ENCODE results near the gene TRMT2B. TPM values are rescaled to one million over a fixed set of nuclear protein-coding genes. Genes with fewer than 3 reads are reported as not detected.
A peak's percentile ranks its signal among the peaks of the same experiment; 100 is the strongest.

The TRMT2B gene
- total RNA-seq, 1 experiment from 2014 or later, result 13.7 TPM

GRCh38 chrX:101080326-101081124, 28.6 kb upstream of the TRMT2B start:
- Histone ChIP-seq H3T11ph (ENCODE audit: low read length) (no peak overlapping the region), H3K79me2 (ENCODE audit: insufficient read depth, low read length) (no peaks in the 10 kb centered on the region), H3K27me3 (ENCODE audit: insufficient read depth, low read length) (no peaks in the 10 kb centered on the region; the same call in 1 of the 2 replicates), H3K4ac (ENCODE audit: low read depth, low read length) (no peak overlapping the region), H3K18ac (ENCODE audit: insufficient read length, low read depth, low read length) (no peak overlapping the region), H4K91ac (ENCODE audit: insufficient read length, low read depth, low read length) (no peak overlapping the region), H4K20me1 (ENCODE audit: control insufficient read depth, insufficient read depth, insufficient read length) (no peaks in the 10 kb centered on the region), H4K5ac (ENCODE audit: insufficient read length, low read depth, low read length) (no peak overlapping the region), H3K23me2 (ENCODE audit: insufficient read length, low read depth, low read length, poor library complexity, severe bottlenecking) (peaks cover 9% of the 10 kb centered on the region), H3K4me2 (ENCODE audit: insufficient read depth, insufficient read length, low read length) (peak overlapping the region; percentile 72), H2BK15ac (ENCODE audit: low read depth, low read length) (no peak overlapping the region), H2BK120ac (ENCODE audit: low read depth, low read length, poor library complexity, severe bottlenecking) (no peak overlapping the region), H3K9me3 (ENCODE audit: control insufficient read depth, low read depth, low read length) (peaks cover 28% of the 10 kb centered on the region), H2AK5ac (ENCODE audit: insufficient read length, low read length) (no peak overlapping the region), H2BK5ac (ENCODE audit: insufficient read length, low read length) (no peak overlapping the region), H2BK12ac (ENCODE audit: insufficient read length, low read depth, low read length) (no peak overlapping the region), H3K56ac (ENCODE audit: insufficient read length, low read depth, low read length) (no peak overlapping the region), H3K9ac (ENCODE audit: extremely low read depth, insufficient read length, low read length) (no peak overlapping the region), H3K14ac (ENCODE audit: insufficient read depth, low read length) (no peak overlapping the region), H3K27ac (ENCODE audit: insufficient read length, low read depth, low read length) (no peak overlapping the region), H2AFZ (ENCODE audit: low read length) (no peak overlapping the region), H3K4me1 (ENCODE audit: insufficient read depth, low read length) (no peaks in the 10 kb centered on the region), H3K79me1 (ENCODE audit: insufficient read depth, low read depth, low read length, poor library complexity, severe bottlenecking) (no peaks in the 10 kb centered on the region), H4K8ac (replicated peaks; ENCODE audit: insufficient read length, low read depth, low read length) (no peak overlapping the region), H2BK20ac (ENCODE audit: low read depth, low read length, poor library complexity, severe bottlenecking) (no peak overlapping the region), H3K23ac (ENCODE audit: insufficient read length, low read depth, low read length) (no peak overlapping the region)
- H3K4me3 Mint-ChIP-seq, result peak overlapping the region in 1 of 2 experiments; percentile 29; a peak in 2 of 5 replicates
- no peak for DNase-seq
- TF ChIP-seq, protein P1, sequence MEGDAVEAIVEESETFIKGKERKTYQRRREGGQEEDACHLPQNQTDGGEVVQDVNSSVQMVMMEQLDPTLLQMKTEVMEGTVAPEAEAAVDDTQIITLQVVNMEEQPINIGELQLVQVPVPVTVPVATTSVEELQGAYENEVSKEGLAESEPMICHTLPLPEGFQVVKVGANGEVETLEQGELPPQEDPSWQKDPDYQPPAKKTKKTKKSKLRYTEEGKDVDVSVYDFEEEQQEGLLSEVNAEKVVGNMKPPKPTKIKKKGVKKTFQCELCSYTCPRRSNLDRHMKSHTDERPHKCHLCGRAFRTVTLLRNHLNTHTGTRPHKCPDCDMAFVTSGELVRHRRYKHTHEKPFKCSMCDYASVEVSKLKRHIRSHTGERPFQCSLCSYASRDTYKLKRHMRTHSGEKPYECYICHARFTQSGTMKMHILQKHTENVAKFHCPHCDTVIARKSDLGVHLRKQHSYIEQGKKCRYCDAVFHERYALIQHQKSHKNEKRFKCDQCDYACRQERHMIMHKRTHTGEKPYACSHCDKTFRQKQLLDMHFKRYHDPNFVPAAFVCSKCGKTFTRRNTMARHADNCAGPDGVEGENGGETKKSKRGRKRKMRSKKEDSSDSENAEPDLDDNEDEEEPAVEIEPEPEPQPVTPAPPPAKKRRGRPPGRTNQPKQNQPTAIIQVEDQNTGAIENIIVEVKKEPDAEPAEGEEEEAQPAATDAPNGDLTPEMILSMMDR (conservative IDR thresholded peaks at IDR 0.05), result no peak
- peaks cover 58 to 60% of the 10 kb centered on the region in 2 experiments for H3K9me3 Mint-ChIP-seq
- peaks cover 10% of the 10 kb centered on the region for H3K27me3 Mint-ChIP-seq (ENCODE audit: low read depth)
- H3K27ac Mint-ChIP-seq, result no peak overlapping the region
- peaks cover 14 to 17% of the 10 kb centered on the region in 2 experiments for H3K4me1 Mint-ChIP-seq
- H3K36me3 Mint-ChIP-seq (ENCODE audit: insufficient read depth in 1 of 3, low read depth in 3 of 3), result no peaks in the 10 kb centered on the region; a peak in 2 of 7 replicates
- WGBS (ENCODE audit: extremely low coverage, insufficient read length, low lambda C conversion rate), result no CpG with 5 or more reads among the region's 3 CpGs

Data from H9 (cell line).